MM.1S (cell line): ENCODE measurements around the gene RAET1L.

Experiments
- CTCF ChIP-seq: fragments of 300-600 bp; sonication (generic); IDR thresholded peaks from 2 replicates; pipeline ENCODE4 v1.5.1; 2016; ENCODE audit warnings: antibody characterized with exemption, low read length, mixed read lengths
- EZH2 ChIP-seq: fragments of 300-600 bp; sonication (generic); optimal IDR thresholded peaks from 2 replicates; pipeline ENCODE3; 2017; ENCODE audit warnings: low read depth, mild to moderate bottlenecking, antibody characterized with exemption, low read length, mixed read lengths
- EZH2phosphoT487 ChIP-seq: fragments of 300-600 bp; sonication (generic); IDR thresholded peaks from 2 replicates; pipeline ENCODE4 v1.6.1; 2018; ENCODE audit warnings: antibody characterized with exemption, low read length

GRCh38 chr6:149978610-149979009, 46.7 kb downstream of the RAET1L start:
- TF ChIP-seq CTCF (no peak), EZH2 (no peak), EZH2phosphoT487 (no peak)
